ENCODE results near the gene ARID4A. TPM values are rescaled to one million over a fixed set of nuclear protein-coding genes. Genes with fewer than 3 reads are reported as not detected.
"Not testable (repeated sequence)": the region's sequence is repeated elsewhere in the genome, so short reads cannot be mapped to it uniquely, and the experiment has no call there.

Gene ARID4A
- total RNA-seq, 2 donors from 2014 or later, result 10.4 to 38.0 TPM

GRCh38 chr14:58315606-58316005 lies 17.3 kb downstream of the ARID4A start:
- H3K36me3 ChIP-seq, result peaks cover 10% of the 10 kb centered on the region
- no peaks in the 10 kb centered on the region for H3K27me3 ChIP-seq (replicated peaks; ENCODE audit: insufficient read depth)
- no peak for DNase-seq (ENCODE audit: low spot score)
- no peak overlapping the region for H3K4me3 ChIP-seq
- TF ChIP-seq CTCF (IDR thresholded peaks at IDR 0.05), result no peak
- no peak for ATAC-seq (ENCODE audit: insufficient number of reproducible peaks, low FRiP score, low read depth)
- no peak overlapping the region for H3K27ac ChIP-seq
- H3K9me3 ChIP-seq, result no peaks in the 10 kb centered on the region
- H3K4me1 ChIP-seq (ENCODE audit: control insufficient read depth in 1 of 2, low read depth in 2 of 2), result no peaks in the 10 kb centered on the region

- TF ChIP-seq CTCF (IDR thresholded peaks at IDR 0.05), result no peak
- no peak for DNase-seq (ENCODE audit: low spot score)
- Histone ChIP-seq H3K27ac (no peak overlapping the region), H3K9me3 (no peaks in the 10 kb centered on the region), H3K4me3 (no peak overlapping the region), H3K36me3 (peaks cover 34% of the 10 kb centered on the region), H3K4me1 (ENCODE audit: control insufficient read depth in 1 of 2, low read depth in 2 of 2) (peaks cover 11 to 12% of the 10 kb centered on the region in 2 donors), H3K27me3 (replicated peaks; ENCODE audit: insufficient read depth) (no peaks in the 10 kb centered on the region)
- no peak for ATAC-seq (ENCODE audit: insufficient number of reproducible peaks, low FRiP score, low read depth)
Measured at GRCh38 chr14:58327019-58327418, 28.7 kb downstream of the ARID4A start.

GRCh38 chr14:58331111-58331510 lies 32.8 kb downstream of the ARID4A start:
- H3K4me3 ChIP-seq, result peak overlapping the region; percentile 57
- peaks cover 11 to 12% of the 10 kb centered on the region in 2 donors for H3K4me1 ChIP-seq (ENCODE audit: control insufficient read depth in 1 of 2, low read depth in 2 of 2)
- no peak for TF ChIP-seq CTCF (IDR thresholded peaks at IDR 0.05)
- no peaks in the 10 kb centered on the region for H3K27me3 ChIP-seq (replicated peaks; ENCODE audit: insufficient read depth)
- peaks cover 13% of the 10 kb centered on the region for H3K36me3 ChIP-seq
- peak; percentile 82 for ATAC-seq (ENCODE audit: insufficient number of reproducible peaks, low FRiP score, low read depth)
- peak; percentile 71 for DNase-seq (ENCODE audit: low spot score)
- H3K9me3 ChIP-seq, result no peaks in the 10 kb centered on the region
- H3K27ac ChIP-seq, result peak overlapping the region; percentile 26 to 50

GRCh38 chr14:58332561-58332960 lies 34.2 kb downstream of the ARID4A start:
- TF ChIP-seq CTCF (IDR thresholded peaks at IDR 0.05), result no peak
- no peak for ATAC-seq (ENCODE audit: insufficient number of reproducible peaks, low FRiP score, low read depth)
- H3K27ac ChIP-seq, result no peak overlapping the region

GRCh38 chr14:58339666-58340065 lies 41.3 kb downstream of the ARID4A start:
- ATAC-seq (ENCODE audit: insufficient number of reproducible peaks, low FRiP score, low read depth); DNase-seq (ENCODE audit: low spot score); H3K9me3 ChIP-seq; H3K4me1 ChIP-seq (ENCODE audit: control insufficient read depth in 1 of 2, low read depth in 2 of 2); H3K27me3 ChIP-seq (replicated peaks; ENCODE audit: insufficient read depth); H3K4me3 ChIP-seq; H3K27ac ChIP-seq: not testable (repeated sequence)
- peaks cover 13% of the 10 kb centered on the region for H3K36me3 ChIP-seq

More at GRCh38 chr14:58332561-58332960, 34.2 kb downstream of the ARID4A start:
- H3K27me3 ChIP-seq (replicated peaks; ENCODE audit: insufficient read depth), result no peaks in the 10 kb centered on the region
- peaks cover 11 to 12% of the 10 kb centered on the region in 2 donors for H3K4me1 ChIP-seq (ENCODE audit: control insufficient read depth in 1 of 2, low read depth in 2 of 2)
- DNase-seq (ENCODE audit: low spot score), result no peak
- no peaks in the 10 kb centered on the region for H3K9me3 ChIP-seq
- H3K36me3 ChIP-seq, result peaks cover 9% of the 10 kb centered on the region
- no peak overlapping the region for H3K4me3 ChIP-seq

- DNase-seq (ENCODE audit: low spot score) (no peak), ATAC-seq (ENCODE audit: insufficient number of reproducible peaks, low FRiP score, low read depth) (no peak)
- Histone ChIP-seq H3K36me3 (peaks cover 15% of the 10 kb centered on the region), H3K4me3 (no peak overlapping the region), H3K9me3 (no peaks in the 10 kb centered on the region), H3K4me1 (ENCODE audit: control insufficient read depth in 1 of 2, low read depth in 2 of 2) (no peaks in the 10 kb centered on the region), H3K27me3 (replicated peaks; ENCODE audit: insufficient read depth) (no peaks in the 10 kb centered on the region), H3K27ac (no peak overlapping the region)
- no peak for TF ChIP-seq CTCF (IDR thresholded peaks at IDR 0.05)
Measured at GRCh38 chr14:58341152-58341748, 42.9 kb downstream of the ARID4A start.

GRCh38 chr14:58343535-58343934 lies 45.2 kb downstream of the ARID4A start:
- peaks cover 25% of the 10 kb centered on the region for H3K36me3 ChIP-seq
- H3K27ac ChIP-seq; ATAC-seq (ENCODE audit: insufficient number of reproducible peaks, low FRiP score, low read depth); H3K9me3 ChIP-seq; H3K27me3 ChIP-seq (replicated peaks; ENCODE audit: insufficient read depth); H3K4me3 ChIP-seq; H3K4me1 ChIP-seq (ENCODE audit: control insufficient read depth in 1 of 2, low read depth in 2 of 2); DNase-seq (ENCODE audit: low spot score): not testable (repeated sequence)

All from thoracic aorta (tissue), 2 donors.